Measurements from ENCODE around the gene PRR23E. TPM values are rescaled to one million over a fixed set of nuclear protein-coding genes. Genes with fewer than 3 reads are reported as not detected.

The PRR23E gene
- total RNA-seq, 1 experiment from 2014 or later, result not detected

DNA sequence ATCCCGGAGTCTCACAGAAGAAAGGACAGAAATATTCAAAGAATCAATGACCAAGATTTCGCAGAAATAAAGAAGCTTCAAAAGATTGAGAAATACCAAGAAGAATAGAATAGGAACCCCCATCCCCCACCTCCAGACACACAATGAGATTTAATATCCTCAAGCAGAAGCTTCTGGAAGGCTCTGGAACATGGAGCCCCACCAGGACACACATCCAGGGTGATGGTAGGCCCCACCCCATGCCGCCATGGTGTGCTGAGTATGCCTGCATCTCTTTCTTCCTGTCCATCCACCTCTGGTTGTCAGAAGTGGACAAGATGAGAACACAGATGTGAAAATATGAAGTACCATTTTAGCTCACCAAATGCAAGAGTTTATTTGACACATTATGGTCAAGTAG lies 19.3 kb downstream of the PRR23E start:
- TF ChIP-seq, protein P1, sequence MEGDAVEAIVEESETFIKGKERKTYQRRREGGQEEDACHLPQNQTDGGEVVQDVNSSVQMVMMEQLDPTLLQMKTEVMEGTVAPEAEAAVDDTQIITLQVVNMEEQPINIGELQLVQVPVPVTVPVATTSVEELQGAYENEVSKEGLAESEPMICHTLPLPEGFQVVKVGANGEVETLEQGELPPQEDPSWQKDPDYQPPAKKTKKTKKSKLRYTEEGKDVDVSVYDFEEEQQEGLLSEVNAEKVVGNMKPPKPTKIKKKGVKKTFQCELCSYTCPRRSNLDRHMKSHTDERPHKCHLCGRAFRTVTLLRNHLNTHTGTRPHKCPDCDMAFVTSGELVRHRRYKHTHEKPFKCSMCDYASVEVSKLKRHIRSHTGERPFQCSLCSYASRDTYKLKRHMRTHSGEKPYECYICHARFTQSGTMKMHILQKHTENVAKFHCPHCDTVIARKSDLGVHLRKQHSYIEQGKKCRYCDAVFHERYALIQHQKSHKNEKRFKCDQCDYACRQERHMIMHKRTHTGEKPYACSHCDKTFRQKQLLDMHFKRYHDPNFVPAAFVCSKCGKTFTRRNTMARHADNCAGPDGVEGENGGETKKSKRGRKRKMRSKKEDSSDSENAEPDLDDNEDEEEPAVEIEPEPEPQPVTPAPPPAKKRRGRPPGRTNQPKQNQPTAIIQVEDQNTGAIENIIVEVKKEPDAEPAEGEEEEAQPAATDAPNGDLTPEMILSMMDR (IDR thresholded peaks at IDR 0.05; ENCODE audit: unreplicated experiment), result no peak
- H3K36me3 Mint-ChIP-seq (ENCODE audit: insufficient read depth, unreplicated experiment), result no peaks in the 10 kb centered on the region
- H3K27ac Mint-ChIP-seq (ENCODE audit: unreplicated experiment), result no peak overlapping the region
- H3K4me3 Mint-ChIP-seq (ENCODE audit: low read depth, unreplicated experiment), result no peak overlapping the region
- H3K9me3 Mint-ChIP-seq (ENCODE audit: low read depth, unreplicated experiment), result no peaks in the 10 kb centered on the region
- no TSS peak for BruUV-seq (replicated peaks)
- no peaks in the 10 kb centered on the region for H3K4me1 Mint-ChIP-seq (ENCODE audit: low read depth, unreplicated experiment)
- DNase-seq, result no peak
- CTCF ChIA-PET, result interaction anchor here (0.8 to 1.1 kb wide), 2 partner anchors 9 to 17 kb away, joined by 3 read pairs; no protein-coding TSS in a partner anchor
- intact Hi-C loops (cut with micrococcal nuclease; ENCODE audit: unreplicated experiment), result no loop called here
- peaks cover 65% of the 10 kb centered on the region for H3K27me3 Mint-ChIP-seq (ENCODE audit: unreplicated experiment)

DNA sequence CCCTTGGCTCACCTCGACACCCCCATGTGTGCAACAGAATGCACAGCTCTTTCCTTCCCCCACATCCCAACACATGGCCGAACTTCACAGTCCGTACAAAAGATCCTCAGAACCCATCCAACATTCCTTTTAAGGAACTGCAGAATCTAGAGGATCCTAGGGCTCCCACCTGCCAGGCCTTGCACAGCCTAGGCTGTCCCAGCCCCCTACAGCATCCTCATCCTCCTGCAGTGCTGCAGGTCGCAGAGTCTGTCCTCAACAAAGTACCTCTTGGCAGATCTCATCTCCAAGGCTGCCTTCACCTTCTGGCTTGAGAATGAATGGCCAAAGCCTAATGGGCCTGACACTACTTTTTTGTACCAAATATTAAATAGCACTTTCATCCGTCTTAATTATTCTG lies 19.8 kb downstream of the PRR23E start:
- H3K4me1 Mint-ChIP-seq (ENCODE audit: low read depth, unreplicated experiment), result no peaks in the 10 kb centered on the region
- BruUV-seq (replicated peaks), result no TSS peak
- intact Hi-C loops (cut with micrococcal nuclease; ENCODE audit: unreplicated experiment), result no loop called here

DNA sequence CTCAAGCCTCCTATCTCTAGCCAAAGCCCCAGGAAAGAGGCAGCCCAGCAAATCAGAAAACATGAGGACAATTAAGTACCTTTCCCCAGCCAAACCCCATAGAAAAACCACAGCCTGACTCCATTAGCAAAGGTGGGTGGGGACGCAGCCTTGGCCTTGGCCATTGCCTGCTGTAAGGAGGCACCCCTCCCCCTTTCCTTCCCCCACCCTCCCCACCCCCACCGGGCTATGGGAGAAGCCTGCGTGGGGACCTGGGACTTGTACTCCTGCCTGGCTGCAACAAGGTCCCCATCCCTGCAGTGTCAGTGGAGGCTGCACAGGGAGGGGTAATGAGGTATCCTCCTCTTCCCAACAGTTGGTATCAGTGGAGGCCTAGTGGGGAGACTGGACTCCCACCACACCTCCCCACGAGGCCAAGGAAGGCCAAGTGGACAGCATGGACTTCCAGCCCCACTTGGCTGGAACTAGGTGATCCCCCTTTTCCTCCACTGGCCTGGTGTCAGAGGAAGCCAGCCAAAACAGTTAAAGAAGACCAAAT lies 20.5 kb downstream of the PRR23E start:
- Mint-ChIP-seq H3K27me3 (ENCODE audit: unreplicated experiment) (peaks cover 53% of the 10 kb centered on the region), H3K9me3 (ENCODE audit: low read depth, unreplicated experiment) (no peaks in the 10 kb centered on the region), H3K27ac (ENCODE audit: unreplicated experiment) (no peak overlapping the region), H3K36me3 (ENCODE audit: insufficient read depth, unreplicated experiment) (no peaks in the 10 kb centered on the region), H3K4me1 (ENCODE audit: low read depth, unreplicated experiment) (no peaks in the 10 kb centered on the region), H3K4me3 (ENCODE audit: low read depth, unreplicated experiment) (no peak overlapping the region)
- no peak for DNase-seq
- CTCF ChIA-PET, result no interaction called here
- no TSS peak for BruUV-seq (replicated peaks)
- intact Hi-C loops (cut with micrococcal nuclease; ENCODE audit: unreplicated experiment), result no loop called here
- TF ChIP-seq, protein P1 (IDR thresholded peaks at IDR 0.05; ENCODE audit: unreplicated experiment), result no peak

More for the DNA sequence above, 19.8 kb downstream of the PRR23E start:
- Mint-ChIP-seq H3K27ac (ENCODE audit: unreplicated experiment) (no peak overlapping the region), H3K4me3 (ENCODE audit: low read depth, unreplicated experiment) (no peak overlapping the region), H3K27me3 (ENCODE audit: unreplicated experiment) (peaks cover 60% of the 10 kb centered on the region), H3K9me3 (ENCODE audit: low read depth, unreplicated experiment) (no peaks in the 10 kb centered on the region), H3K36me3 (ENCODE audit: insufficient read depth, unreplicated experiment) (no peaks in the 10 kb centered on the region)
- CTCF ChIA-PET, result interaction anchor here (0.8 kb wide), 1 partner anchor 17 kb away, joined by 3 read pairs; no protein-coding TSS in a partner anchor
- DNase-seq, result no peak
- TF ChIP-seq, protein P1 (IDR thresholded peaks at IDR 0.05; ENCODE audit: unreplicated experiment), result no peak

DNA sequence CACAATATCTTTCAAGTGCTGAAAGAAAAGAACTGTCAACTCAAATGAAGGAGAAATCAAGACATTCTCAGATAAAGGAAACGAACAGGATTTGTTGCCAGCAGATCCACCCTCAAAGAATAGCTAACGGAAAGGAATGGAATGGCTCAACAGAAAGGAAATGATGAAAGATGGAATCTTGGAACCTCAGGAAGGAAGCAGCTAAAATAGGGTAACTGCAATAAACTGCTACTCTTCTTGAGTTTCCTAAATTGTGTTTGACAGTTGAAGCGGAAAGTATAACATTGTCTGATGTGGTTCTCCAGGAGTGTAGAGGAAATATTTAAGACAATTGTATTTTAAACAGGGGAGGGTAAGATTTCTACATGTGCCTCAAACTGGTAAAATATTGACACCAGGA lies 22.0 kb downstream of the PRR23E start:
- TF ChIP-seq, protein P1 (IDR thresholded peaks at IDR 0.05; ENCODE audit: unreplicated experiment), result no peak
- intact Hi-C loops (cut with micrococcal nuclease; ENCODE audit: unreplicated experiment), result no loop called here
- H3K36me3 Mint-ChIP-seq (ENCODE audit: insufficient read depth, unreplicated experiment), result no peaks in the 10 kb centered on the region
- H3K9me3 Mint-ChIP-seq (ENCODE audit: low read depth, unreplicated experiment), result no peaks in the 10 kb centered on the region
- no peaks in the 10 kb centered on the region for H3K4me1 Mint-ChIP-seq (ENCODE audit: low read depth, unreplicated experiment)
- H3K27me3 Mint-ChIP-seq (ENCODE audit: unreplicated experiment), result peaks cover 37% of the 10 kb centered on the region
- no peak overlapping the region for H3K27ac Mint-ChIP-seq (ENCODE audit: unreplicated experiment)
- H3K4me3 Mint-ChIP-seq (ENCODE audit: low read depth, unreplicated experiment), result no peak overlapping the region
- DNase-seq, result no peak
- BruUV-seq (replicated peaks), result no TSS peak
- CTCF ChIA-PET, result no interaction called here
